GM23338 (cell line): ENCODE measurements around the gene NT5C. TPM values are rescaled to one million over a fixed set of nuclear protein-coding genes. Genes with fewer than 3 reads are reported as not detected.
A peak's percentile ranks its signal among the peaks of the same experiment; 100 is the strongest.

Experiments
- ATAC-seq: fragments of 200-7000 bp; cut with Tn5 transposase; 3 replicates; pipeline ENCODE4 v1.9.1; 2020
- DNase-seq: peaks from one replicate; pipeline ENCODE4 v3.0.0-alpha.2; 2015; ENCODE audit warnings: low spot score
- H2AFZ ChIP-seq: fragments of 200-600 bp; sonication (generic); 2 replicates; pipeline ENCODE4 v1.8.0; 2016; ENCODE audit warnings: antibody characterized with exemption, mild to moderate bottlenecking, moderate library complexity
- H3F3A ChIP-seq: fragments of 200-600 bp; sonication (generic); replicated peaks from 2 replicates; pipeline ENCODE4 v1.8.0; 2017; ENCODE audit warnings: antibody characterized with exemption, mixed run types, low read depth
- H3K27ac ChIP-seq: fragments of 200-600 bp; sonication (generic); 2 replicates; pipeline ENCODE4 v1.6.1; 2016; ENCODE audit warnings: low read depth
- H3K27me3 ChIP-seq: fragments of 200-600 bp; sonication (generic); 2 replicates; pipeline ENCODE4 v1.8.0; 2016; ENCODE audit warnings: mild to moderate bottlenecking, mixed run types, moderate library complexity; ENCODE audit not compliant: insufficient read depth
- H3K36me3 ChIP-seq: fragments of 200-600 bp; sonication (generic); 2 replicates; pipeline ENCODE4 v1.8.0; 2016; ENCODE audit warnings: mild to moderate bottlenecking; ENCODE audit not compliant: insufficient read depth
- H3K4me1 ChIP-seq: fragments of 200-600 bp; sonication (generic); 2 replicates; pipeline ENCODE4 v1.8.0; 2016; ENCODE audit warnings: mild to moderate bottlenecking, moderate library complexity; ENCODE audit not compliant: insufficient read depth
- H3K4me2 ChIP-seq: fragments of 200-600 bp; sonication (generic); 2 replicates; pipeline ENCODE4 v1.7.1; 2017; ENCODE audit warnings: mixed run types
- H3K4me3 ChIP-seq: fragments of 200-600 bp; sonication (generic); 2 replicates; pipeline ENCODE4 v1.6.1; 2016; ENCODE audit warnings: mixed run types
- H3K79me2 ChIP-seq: fragments of 200-600 bp; sonication (generic); replicated peaks from 2 replicates; pipeline ENCODE4 v1.8.0; 2017; ENCODE audit warnings: mild to moderate bottlenecking; ENCODE audit not compliant: insufficient read depth
- H3K9me2 ChIP-seq: fragments of 200-600 bp; sonication (generic); 2 replicates; pipeline ENCODE4 v1.8.0; 2017; ENCODE audit not compliant: insufficient read depth
- H4K20me1 ChIP-seq: fragments of 200-600 bp; sonication (generic); replicated peaks from 2 replicates; pipeline ENCODE4 v1.8.0; 2017; ENCODE audit warnings: mild to moderate bottlenecking; ENCODE audit not compliant: insufficient read depth
- H3K27ac Mint-ChIP-seq: 2 replicates; pipeline ENCODE4 v1.8.0; 2020; ENCODE audit warnings: inconsistent platforms, mild to moderate bottlenecking, moderate library complexity, mixed read lengths
- H3K27me3 Mint-ChIP-seq: 3 replicates; pipeline ENCODE4 v1.8.0; 2022; ENCODE audit warnings: low read depth, mild to moderate bottlenecking, moderate library complexity, mixed read lengths, inconsistent platforms; ENCODE audit not compliant: insufficient read depth, poor library complexity
- H3K36me3 Mint-ChIP-seq: 3 replicates; pipeline ENCODE4 v1.8.0; 2021; ENCODE audit warnings: low read depth, mild to moderate bottlenecking, inconsistent platforms, moderate library complexity, mixed read lengths
- H3K4me1 Mint-ChIP-seq: 3 replicates; pipeline ENCODE4 v1.8.0; 2020; ENCODE audit warnings: mild to moderate bottlenecking, inconsistent platforms, mixed read lengths
- H3K4me3 Mint-ChIP-seq: 3 replicates; pipeline ENCODE4 v1.8.0; 2021; ENCODE audit warnings: moderate library complexity, mild to moderate bottlenecking, inconsistent platforms, mixed read lengths
- H3K9me3 Mint-ChIP-seq: 3 replicates; pipeline ENCODE4 v1.8.0; 2020; ENCODE audit warnings: moderate library complexity, mild to moderate bottlenecking, inconsistent platforms, mixed read lengths
- CREB1 ChIP-seq: fragments of 250-450 bp; sonication (Bioruptor Pico); IDR thresholded peaks from 2 replicates; pipeline ENCODE4 v1.5.0; 2020; ENCODE audit warnings: low read depth, mild to moderate bottlenecking, moderate library complexity
- EZH2 ChIP-seq: fragments of 200-600 bp; sonication (generic); IDR thresholded peaks from one replicate; pipeline ENCODE4 v1.8.0; 2017; ENCODE audit warnings: antibody characterized with exemption, mild to moderate bottlenecking, low read depth; ENCODE audit not compliant: unreplicated experiment
- EZH2phosphoT487 ChIP-seq: fragments of 200-600 bp; sonication (generic); IDR thresholded peaks from one replicate; pipeline ENCODE4 v1.8.1; 2018; ENCODE audit warnings: antibody characterized with exemption; ENCODE audit not compliant: unreplicated experiment
- NANOG ChIP-seq: IDR thresholded peaks from 2 replicates; pipeline ENCODE4 v1.6.1; 2016; ENCODE audit warnings: antibody characterized with exemption, borderline replicate concordance
- STAT1 ChIP-seq: IDR thresholded peaks from one replicate; pipeline ENCODE4 v1.6.1; 2016; ENCODE audit warnings: antibody characterized with exemption; ENCODE audit not compliant: unreplicated experiment
- ZNF331 ChIP-seq: fragments of 250-450 bp; sonication (Bioruptor Pico); IDR thresholded peaks from 2 replicates; pipeline ENCODE4 v1.5.0; 2020; ENCODE audit warnings: low read depth, mild to moderate bottlenecking, moderate library complexity
- polyA plus RNA-seq: library from polyadenylated mRNA; unstranded; fragments of >200 nt; fragmentation: Nextera tagmentation; extraction: Ambion mirVana; gene quantifications from 2 replicates; pipeline ENCODE4 v1.2.1, GENCODE V29; 2016
- total RNA-seq: library from RNA; depleted of rRNA; stranded (reverse); fragments of >200 nt; shearing (Covaris generic); gene quantifications from 2 replicates; pipeline ENCODE4 v1.2.3, GENCODE V29; 2014
- TF ChIP-seq, protein P1 (sequence below): fragments of 250-450 bp; sonication (Bioruptor Pico); IDR thresholded peaks from 2 replicates; pipeline ENCODE4 v1.5.0; 2020; ENCODE audit warnings: mild to moderate bottlenecking, moderate library complexity
- TF ChIP-seq, protein P2 (sequence below), 2 experiments: fragments of 200-600 bp in 1 of 2; sonication (generic) in 1 of 2; conservative IDR thresholded peaks; 2 replicates each; pipeline versions ENCODE4 v1.5.1 to v1.6.1; 2016 to 2017; ENCODE audit warnings: antibody characterized with exemption in 2 of 2, low read depth in 2 of 2, mild to moderate bottlenecking in 2 of 2, moderate library complexity in 1 of 2
- TF ChIP-seq, protein P3 (sequence below): IDR thresholded peaks from one replicate; pipeline ENCODE4 v1.6.1; 2018; ENCODE audit warnings: antibody characterized with exemption; ENCODE audit not compliant: unreplicated experiment

Gene NT5C
- total and polyA plus RNA-seq, 2 experiments from 2014 or later = 91.7 to 120 TPM

DNA sequence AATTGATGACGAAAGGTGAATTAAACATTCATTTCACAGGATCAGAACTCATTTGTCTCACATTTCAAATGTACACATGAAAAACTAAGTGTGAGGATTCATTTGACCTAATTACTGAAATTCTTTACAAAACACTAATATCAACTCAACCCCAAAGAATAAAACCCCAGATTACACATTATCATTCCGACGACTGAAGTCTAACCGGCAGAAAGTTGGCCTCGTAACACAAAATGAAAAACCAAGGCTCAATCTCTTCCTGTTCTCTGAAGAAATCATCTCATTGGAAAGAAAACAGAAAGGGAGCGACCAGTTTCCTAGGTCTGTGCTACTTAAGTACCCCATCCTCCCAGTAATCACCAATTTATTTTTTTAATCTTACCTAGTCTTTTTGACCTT is 21.0 kb upstream of the NT5C start:
- peak overlapping the region; percentile 93 for H3K4me3 Mint-ChIP-seq
- Histone ChIP-seq H3K79me2 (peaks cover 67% of the 10 kb centered on the region), H4K20me1 (peaks cover 47% of the 10 kb centered on the region), H3K27me3 (no peaks in the 10 kb centered on the region), H3K27ac (peak overlapping the region; percentile 15; the same call in 1 of the 2 replicates), H3K36me3 (peaks cover 16% of the 10 kb centered on the region), H3K4me3 (peak overlapping the region; percentile 63), H3F3A (peaks cover 33% of the 10 kb centered on the region), H2AFZ (no peak overlapping the region), H3K4me2 (peak overlapping the region; percentile 79), H3K9me2 (no peaks in the 10 kb centered on the region), H3K4me1 (peaks cover 27% of the 10 kb centered on the region)
- peaks cover 2% of the 10 kb centered on the region; the same call in 1 of the 3 replicates for H3K9me3 Mint-ChIP-seq
- DNase-seq = no peak
- ATAC-seq = no peak
- peak overlapping the region; percentile 87 for H3K27ac Mint-ChIP-seq
- H3K36me3 Mint-ChIP-seq = peaks cover 44% of the 10 kb centered on the region
- TF ChIP-seq STAT1 = no peak
- no peak for TF ChIP-seq ZNF331
- TF ChIP-seq, protein P1, sequence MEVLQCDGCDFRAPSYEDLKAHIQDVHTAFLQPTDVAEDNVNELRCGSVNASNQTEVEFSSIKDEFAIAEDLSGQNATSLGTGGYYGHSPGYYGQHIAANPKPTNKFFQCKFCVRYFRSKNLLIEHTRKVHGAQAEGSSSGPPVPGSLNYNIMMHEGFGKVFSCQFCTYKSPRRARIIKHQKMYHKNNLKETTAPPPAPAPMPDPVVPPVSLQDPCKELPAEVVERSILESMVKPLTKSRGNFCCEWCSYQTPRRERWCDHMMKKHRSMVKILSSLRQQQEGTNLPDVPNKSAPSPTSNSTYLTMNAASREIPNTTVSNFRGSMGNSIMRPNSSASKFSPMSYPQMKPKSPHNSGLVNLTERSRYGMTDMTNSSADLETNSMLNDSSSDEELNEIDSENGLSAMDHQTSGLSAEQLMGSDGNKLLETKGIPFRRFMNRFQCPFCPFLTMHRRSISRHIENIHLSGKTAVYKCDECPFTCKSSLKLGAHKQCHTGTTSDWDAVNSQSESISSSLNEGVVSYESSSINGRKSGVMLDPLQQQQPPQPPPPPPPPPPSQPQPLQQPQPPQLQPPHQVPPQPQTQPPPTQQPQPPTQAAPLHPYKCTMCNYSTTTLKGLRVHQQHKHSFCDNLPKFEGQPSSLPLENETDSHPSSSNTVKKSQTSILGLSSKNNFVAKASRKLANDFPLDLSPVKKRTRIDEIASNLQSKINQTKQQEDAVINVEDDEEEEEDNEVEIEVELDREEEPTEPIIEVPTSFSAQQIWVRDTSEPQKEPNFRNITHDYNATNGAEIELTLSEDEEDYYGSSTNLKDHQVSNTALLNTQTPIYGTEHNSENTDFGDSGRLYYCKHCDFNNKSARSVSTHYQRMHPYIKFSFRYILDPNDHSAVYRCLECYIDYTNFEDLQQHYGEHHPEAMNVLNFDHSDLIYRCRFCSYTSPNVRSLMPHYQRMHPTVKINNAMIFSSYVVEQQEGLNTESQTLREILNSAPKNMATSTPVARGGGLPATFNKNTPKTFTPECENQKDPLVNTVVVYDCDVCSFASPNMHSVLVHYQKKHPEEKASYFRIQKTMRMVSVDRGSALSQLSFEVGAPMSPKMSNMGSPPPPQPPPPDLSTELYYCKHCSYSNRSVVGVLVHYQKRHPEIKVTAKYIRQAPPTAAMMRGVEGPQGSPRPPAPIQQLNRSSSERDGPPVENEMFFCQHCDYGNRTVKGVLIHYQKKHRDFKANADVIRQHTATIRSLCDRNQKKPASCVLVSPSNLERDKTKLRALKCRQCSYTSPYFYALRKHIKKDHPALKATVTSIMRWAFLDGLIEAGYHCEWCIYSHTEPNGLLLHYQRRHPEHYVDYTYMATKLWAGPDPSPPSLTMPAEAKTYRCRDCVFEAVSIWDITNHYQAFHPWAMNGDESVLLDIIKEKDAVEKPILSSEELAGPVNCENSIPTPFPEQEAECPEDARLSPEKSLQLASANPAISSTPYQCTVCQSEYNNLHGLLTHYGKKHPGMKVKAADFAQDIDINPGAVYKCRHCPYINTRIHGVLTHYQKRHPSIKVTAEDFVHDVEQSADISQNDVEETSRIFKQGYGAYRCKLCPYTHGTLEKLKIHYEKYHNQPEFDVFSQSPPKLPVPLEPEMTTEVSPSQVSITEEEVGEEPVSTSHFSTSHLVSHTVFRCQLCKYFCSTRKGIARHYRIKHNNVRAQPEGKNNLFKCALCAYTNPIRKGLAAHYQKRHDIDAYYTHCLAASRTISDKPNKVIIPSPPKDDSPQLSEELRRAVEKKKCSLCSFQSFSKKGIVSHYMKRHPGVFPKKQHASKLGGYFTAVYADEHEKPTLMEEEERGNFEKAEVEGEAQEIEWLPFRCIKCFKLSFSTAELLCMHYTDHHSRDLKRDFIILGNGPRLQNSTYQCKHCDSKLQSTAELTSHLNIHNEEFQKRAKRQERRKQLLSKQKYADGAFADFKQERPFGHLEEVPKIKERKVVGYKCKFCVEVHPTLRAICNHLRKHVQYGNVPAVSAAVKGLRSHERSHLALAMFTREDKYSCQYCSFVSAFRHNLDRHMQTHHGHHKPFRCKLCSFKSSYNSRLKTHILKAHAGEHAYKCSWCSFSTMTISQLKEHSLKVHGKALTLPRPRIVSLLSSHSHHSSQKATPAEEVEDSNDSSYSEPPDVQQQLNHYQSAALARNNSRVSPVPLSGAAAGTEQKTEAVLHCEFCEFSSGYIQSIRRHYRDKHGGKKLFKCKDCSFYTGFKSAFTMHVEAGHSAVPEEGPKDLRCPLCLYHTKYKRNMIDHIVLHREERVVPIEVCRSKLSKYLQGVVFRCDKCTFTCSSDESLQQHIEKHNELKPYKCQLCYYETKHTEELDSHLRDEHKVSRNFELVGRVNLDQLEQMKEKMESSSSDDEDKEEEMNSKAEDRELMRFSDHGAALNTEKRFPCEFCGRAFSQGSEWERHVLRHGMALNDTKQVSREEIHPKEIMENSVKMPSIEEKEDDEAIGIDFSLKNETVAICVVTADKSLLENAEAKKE = no peak
- TF ChIP-seq EZH2phosphoT487 = no peak
- TF ChIP-seq, protein P2, sequence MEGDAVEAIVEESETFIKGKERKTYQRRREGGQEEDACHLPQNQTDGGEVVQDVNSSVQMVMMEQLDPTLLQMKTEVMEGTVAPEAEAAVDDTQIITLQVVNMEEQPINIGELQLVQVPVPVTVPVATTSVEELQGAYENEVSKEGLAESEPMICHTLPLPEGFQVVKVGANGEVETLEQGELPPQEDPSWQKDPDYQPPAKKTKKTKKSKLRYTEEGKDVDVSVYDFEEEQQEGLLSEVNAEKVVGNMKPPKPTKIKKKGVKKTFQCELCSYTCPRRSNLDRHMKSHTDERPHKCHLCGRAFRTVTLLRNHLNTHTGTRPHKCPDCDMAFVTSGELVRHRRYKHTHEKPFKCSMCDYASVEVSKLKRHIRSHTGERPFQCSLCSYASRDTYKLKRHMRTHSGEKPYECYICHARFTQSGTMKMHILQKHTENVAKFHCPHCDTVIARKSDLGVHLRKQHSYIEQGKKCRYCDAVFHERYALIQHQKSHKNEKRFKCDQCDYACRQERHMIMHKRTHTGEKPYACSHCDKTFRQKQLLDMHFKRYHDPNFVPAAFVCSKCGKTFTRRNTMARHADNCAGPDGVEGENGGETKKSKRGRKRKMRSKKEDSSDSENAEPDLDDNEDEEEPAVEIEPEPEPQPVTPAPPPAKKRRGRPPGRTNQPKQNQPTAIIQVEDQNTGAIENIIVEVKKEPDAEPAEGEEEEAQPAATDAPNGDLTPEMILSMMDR (conservative IDR thresholded peaks at IDR 0.05; ENCODE audit: low read depth in 2 of 2) = no peak
- no peak for TF ChIP-seq NANOG
- TF ChIP-seq CREB1 = no peak
- no peak for TF ChIP-seq EZH2
- TF ChIP-seq, protein P3, sequence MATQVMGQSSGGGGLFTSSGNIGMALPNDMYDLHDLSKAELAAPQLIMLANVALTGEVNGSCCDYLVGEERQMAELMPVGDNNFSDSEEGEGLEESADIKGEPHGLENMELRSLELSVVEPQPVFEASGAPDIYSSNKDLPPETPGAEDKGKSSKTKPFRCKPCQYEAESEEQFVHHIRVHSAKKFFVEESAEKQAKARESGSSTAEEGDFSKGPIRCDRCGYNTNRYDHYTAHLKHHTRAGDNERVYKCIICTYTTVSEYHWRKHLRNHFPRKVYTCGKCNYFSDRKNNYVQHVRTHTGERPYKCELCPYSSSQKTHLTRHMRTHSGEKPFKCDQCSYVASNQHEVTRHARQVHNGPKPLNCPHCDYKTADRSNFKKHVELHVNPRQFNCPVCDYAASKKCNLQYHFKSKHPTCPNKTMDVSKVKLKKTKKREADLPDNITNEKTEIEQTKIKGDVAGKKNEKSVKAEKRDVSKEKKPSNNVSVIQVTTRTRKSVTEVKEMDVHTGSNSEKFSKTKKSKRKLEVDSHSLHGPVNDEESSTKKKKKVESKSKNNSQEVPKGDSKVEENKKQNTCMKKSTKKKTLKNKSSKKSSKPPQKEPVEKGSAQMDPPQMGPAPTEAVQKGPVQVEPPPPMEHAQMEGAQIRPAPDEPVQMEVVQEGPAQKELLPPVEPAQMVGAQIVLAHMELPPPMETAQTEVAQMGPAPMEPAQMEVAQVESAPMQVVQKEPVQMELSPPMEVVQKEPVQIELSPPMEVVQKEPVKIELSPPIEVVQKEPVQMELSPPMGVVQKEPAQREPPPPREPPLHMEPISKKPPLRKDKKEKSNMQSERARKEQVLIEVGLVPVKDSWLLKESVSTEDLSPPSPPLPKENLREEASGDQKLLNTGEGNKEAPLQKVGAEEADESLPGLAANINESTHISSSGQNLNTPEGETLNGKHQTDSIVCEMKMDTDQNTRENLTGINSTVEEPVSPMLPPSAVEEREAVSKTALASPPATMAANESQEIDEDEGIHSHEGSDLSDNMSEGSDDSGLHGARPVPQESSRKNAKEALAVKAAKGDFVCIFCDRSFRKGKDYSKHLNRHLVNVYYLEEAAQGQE = no peak
- H3K27me3 Mint-ChIP-seq = peaks cover 19% of the 10 kb centered on the region
- H3K4me1 Mint-ChIP-seq = peaks cover 31% of the 10 kb centered on the region
